Mammary epithelial cell (primary cell): ENCODE data around the gene MBP.

ENCODE experiments used
- CTCF ChIP-seq, 2 donors: IDR thresholded peaks in 1 of 2; conservative IDR thresholded peaks in 1 of 2; 2 replicates each; pipeline ENCODE4 v1.5.1; 2011 to 2012; ENCODE audit warnings: inconsistent platforms in 2 of 2, low read length in 2 of 2, mild to moderate bottlenecking in 2 of 2, control low read depth in 1 of 2, low read depth in 1 of 2; ENCODE audit not compliant: insufficient read depth in 1 of 2; ENCODE audit errors: extremely low read depth in 1 of 2
- EZH2 ChIP-seq: IDR thresholded peaks from 2 replicates; pipeline ENCODE4 v1.6.1; 2012; ENCODE audit warnings: low read length, inconsistent platforms, borderline replicate concordance

- TF ChIP-seq CTCF (conservative IDR thresholded peaks at IDR 0.05 in 1 of 2, IDR thresholded peaks at IDR 0.05 in 1 of 2; ENCODE audit: extremely low read depth in 1 of 2, insufficient read depth in 1 of 2, low read depth in 1 of 2, low read length in 2 of 2): no peak
- TF ChIP-seq EZH2: no peak
These were observed 4.5 kb upstream of the MBP start for GRCh38 chr18:77136871-77137665.
